GM18498 (cell line): ENCODE measurements around the gene SLC10A7.

Experiments used
- ATAC-seq: cut with Tn5 transposase; IDR thresholded peaks from one replicate; pipeline ENCODE4 v1.9.1; 2021; ENCODE audit warnings: mild to moderate bottlenecking, moderate library complexity; ENCODE audit not compliant: unreplicated experiment

The SLC10A7 gene

DNA sequence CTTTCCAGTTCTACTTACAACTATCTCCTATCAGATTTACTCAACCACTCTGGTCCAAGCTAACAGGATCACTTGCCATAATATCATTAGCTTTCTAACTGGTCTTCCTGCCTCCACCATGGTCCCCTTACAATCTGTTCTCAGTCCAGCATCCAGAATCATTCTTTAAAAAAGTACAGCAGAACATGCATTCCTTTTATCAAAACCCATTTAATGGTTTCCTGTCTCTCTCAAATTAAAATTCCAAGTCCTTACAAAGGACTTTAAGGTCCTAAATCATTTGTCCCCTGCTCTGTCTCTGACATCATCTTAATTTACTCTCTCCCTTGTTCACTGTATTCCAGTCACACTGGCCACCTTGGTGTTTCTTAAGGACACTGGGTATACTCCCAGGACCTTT is 202.8 kb downstream of the SLC10A7 start:
- ATAC-seq: no peak

- ATAC-seq: no peak
Measured at GRCh38 chr4:146317783-146318182, 204.0 kb downstream of the SLC10A7 start.

GRCh38 chr4:146315184-146315583 is 206.6 kb downstream of the SLC10A7 start:
- ATAC-seq: no peak

GRCh38 chr4:146311238-146311970 is 210.3 kb downstream of the SLC10A7 start:
- ATAC-seq: no peak

GRCh38 chr4:146310319-146311021 is 211.3 kb downstream of the SLC10A7 start:
- ATAC-seq: peak; percentile 89

- no peak for ATAC-seq
Measured at GRCh38 chr4:146308951-146309350, 212.8 kb downstream of the SLC10A7 start.

DNA sequence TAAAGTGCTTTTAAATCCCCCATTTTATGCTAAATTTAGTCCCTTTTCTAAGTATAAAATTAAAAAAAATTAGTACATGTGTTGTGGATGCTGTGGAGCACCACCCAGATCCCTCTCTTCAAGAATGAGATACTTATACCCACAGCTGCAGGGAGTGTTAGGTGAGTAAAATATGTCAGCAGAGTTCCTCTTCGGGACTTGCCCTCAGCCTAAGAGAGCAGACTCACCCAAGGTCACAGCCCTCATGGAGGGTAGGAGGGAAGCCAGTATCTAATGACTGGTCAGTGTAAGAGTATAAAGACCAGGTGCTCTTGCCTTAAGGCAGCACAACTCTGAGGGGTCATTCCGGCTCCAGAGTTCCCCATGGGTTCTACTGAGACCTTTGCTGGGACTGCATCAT is 218.9 kb downstream of the SLC10A7 start:
- ATAC-seq: no peak

GRCh38 chr4:146299607-146300006 is 222.1 kb downstream of the SLC10A7 start:
- ATAC-seq: no peak

DNA sequence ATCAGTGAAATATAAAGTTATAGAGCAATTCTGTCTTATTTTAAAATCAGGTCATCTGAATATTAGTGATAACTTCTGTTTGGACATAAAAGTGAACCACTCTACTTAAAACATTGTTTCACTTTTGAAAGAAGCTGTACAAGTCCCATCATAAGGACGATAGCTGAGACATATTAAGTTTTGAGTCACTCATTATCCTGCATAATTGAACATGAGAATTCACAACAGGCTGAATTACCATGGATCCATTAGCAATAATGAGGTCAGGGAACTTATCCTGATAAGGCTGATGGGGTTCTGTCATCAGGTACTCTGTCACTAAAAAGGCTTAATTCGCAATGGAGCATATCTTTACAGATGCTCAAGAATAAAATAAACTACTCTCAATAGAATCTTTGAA is 227.0 kb downstream of the SLC10A7 start:
- no peak for ATAC-seq

- ATAC-seq: no peak
Measured at GRCh38 chr4:146292508-146292907, 229.2 kb downstream of the SLC10A7 start.

DNA sequence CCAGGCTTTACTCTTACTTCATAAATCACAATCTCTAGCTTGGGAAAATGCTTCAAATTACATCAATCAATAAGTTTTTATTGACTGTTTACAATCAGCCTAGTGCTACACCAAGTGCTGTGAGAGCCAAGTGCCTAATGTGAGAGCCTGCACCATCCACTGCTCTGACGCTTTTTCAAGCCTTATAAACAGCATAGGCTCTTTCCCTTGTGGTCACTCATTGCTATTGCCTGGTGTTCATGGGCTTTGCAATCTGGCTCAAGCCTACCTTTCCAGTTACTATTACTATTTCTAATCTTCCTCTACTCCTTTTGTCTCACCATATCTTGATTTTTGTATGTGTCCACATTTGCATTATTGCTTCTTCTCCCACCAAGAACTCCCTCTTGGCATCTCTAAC is 230.4 kb downstream of the SLC10A7 start:
- ATAC-seq: no peak

- ATAC-seq: no peak
Measured at GRCh38 chr4:146288193-146288592, 233.5 kb downstream of the SLC10A7 start.

DNA sequence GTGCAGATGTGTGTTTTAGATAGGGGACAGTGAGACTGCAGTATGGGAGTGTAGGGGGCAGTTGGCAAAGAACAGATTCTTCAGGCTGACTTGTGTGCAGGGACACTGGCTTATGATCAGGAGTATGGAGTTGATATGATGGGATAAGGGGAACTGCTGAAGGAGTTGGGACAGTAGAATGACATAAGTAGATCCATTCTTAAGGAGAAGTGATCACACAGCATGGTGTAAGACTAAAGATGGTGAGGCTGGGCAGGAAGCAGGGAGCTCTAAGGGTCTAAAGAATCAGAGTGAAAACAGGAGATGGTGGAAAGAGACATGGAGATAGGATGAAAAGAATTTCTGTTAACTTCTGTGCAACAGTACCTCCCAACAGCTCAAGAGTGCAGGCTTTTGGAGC is 236.7 kb downstream of the SLC10A7 start:
- ATAC-seq: no peak

DNA sequence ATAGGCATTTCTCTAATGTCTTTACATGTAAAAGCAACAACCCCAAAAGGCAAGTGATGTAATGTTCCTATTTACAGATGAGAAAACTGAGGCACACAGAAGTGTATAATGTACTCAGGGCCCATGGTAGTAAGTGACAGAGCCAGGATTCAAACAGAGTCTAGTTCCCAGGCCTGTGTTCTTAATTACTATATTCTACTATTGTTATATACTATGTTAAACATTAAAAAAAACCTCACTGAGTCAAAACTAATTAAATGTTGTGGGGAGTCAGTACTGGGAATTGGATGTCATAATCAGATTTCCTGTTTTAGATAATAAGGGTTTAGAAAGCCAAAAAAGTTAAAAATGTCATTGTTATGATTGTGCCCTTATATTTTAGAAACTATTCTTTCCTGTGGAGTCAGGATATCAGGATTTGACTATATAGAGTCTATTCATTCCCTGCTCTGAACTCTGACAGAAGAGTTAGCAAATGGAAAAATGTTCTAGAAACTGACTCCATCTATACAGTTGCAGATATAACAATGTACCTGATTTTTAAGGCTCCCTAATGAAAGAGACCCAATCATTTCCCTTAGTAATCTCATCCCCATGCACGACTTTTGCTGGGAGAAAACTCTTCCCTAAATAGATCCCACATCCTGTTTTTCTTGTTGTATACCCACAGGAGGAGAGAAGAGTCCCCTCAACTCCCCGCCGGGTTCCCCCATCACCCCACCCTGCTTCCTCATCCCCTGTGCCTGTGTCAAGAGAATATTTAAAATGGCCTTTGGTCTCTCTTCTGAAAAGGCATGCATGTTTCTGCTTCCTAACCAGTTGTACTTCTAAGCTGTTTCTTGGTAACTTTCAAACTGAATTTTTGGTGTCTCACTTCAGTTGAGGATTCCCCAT is 237.7 kb downstream of the SLC10A7 start:
- ATAC-seq: no peak

DNA sequence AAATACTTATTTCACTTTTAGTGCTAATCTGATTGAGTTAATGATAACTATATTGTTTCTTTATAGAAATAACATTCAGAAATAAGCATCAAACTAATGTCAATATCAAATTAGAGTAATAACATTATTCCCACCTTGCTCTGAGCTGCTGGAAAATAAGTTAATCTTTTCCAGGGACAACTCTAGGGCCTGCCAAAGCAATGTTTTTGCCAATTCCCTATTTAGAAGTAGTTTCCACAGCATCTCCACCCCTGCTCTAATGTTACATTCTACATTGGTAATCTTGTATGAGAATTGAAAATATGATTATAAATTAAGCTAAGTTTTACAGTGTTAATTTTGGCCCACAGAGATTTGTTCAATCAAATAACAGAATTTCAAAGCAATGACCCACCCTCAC is 239.1 kb downstream of the SLC10A7 start:
- no peak for ATAC-seq

GRCh38 chr4:146278986-146279385 is 242.8 kb downstream of the SLC10A7 start:
- ATAC-seq: no peak

DNA sequence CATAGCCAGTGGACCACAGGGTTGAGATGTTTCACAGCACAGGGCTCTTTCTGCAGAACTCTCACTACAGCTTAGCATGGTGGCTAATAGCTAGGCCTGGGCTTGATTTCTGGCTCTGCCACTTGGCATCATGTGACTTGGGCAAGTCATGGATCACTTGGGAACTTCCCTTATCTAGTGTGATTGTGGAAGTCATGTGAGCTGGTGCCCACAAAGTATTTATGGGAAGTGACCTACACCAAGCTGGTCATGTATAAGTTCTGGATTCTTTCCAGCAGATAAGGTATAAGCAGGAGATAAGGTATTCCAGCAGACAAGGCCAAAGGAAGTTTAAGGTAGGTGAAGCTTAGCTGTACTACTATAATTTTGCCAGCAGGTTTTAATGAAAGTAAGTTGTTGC is 246.4 kb downstream of the SLC10A7 start:
- ATAC-seq: no peak

- no peak for ATAC-seq
Measured at GRCh38 chr4:146274774-146275173, 247.0 kb downstream of the SLC10A7 start.

DNA sequence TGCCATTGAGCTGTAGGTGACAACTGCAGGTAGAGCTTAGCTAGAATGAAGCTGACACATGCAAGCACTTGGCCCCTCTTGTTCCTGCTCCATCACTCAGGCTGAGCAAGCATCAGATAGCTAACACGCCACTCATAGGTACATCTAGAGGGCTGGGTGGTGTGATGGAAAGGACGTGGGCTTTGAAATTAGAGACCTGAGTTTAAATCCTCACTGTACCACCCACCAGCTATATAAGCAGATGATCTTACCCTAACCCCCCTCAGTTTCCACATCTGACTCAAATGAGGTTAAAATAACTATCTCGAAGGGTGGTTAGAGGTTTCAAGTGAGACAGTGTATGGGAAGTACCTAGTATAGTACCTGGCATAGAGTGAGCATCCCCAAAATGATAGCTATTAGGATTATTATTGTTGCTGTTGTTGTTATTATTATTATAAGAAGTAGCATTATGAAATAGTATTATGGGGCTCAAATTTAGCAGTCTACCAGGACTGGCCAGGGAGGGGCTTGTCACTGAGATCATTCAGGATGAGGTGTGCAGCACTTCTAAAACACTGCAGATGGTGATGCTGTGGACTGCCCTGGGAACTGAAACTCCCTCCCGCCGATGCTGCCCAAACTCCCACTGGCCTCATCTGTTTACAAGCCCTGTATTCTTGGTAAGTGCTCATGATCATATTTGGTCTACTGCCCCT is 248.4 kb downstream of the SLC10A7 start:
- ATAC-seq: peak; percentile 74

- ATAC-seq: no peak
Measured at GRCh38 chr4:146271466-146271865, 250.3 kb downstream of the SLC10A7 start.

- ATAC-seq: peak; percentile 52
Measured at GRCh38 chr4:146269228-146269653, 252.5 kb downstream of the SLC10A7 start.
